Measurements from ENCODE around the gene WDFY4. TPM values are rescaled to one million over a fixed set of nuclear protein-coding genes. Genes with fewer than 3 reads are reported as not detected.
A peak's percentile ranks its signal among the peaks of the same experiment; 100 is the strongest.

WDFY4 gene
- polyA plus RNA-seq, 1 donor (not counting 4 experiments of a cell fraction or from before 2014, with no cell fraction given), result 0.04 TPM

- H3K9ac ChIP-seq (ENCODE audit: control insufficient read depth, extremely low read depth, insufficient read depth, low read length), result no peak overlapping the region
- H3K27ac ChIP-seq (ENCODE audit: control insufficient read depth, insufficient read depth, low read length), result no peak overlapping the region
- dilution Hi-C loops (cut with MboI; ENCODE audit: extremely low pct_ligation_motif_present, low sequenced_read_pairs), result no loop called here
- no peaks in the 10 kb centered on the region for H3K36me3 ChIP-seq (ENCODE audit: control insufficient read depth in 2 of 2, extremely low read depth in 1 of 2, insufficient read depth in 2 of 2, low read length in 2 of 2)
- H4K20me1 ChIP-seq (ENCODE audit: control insufficient read depth, extremely low read depth, insufficient read depth, low read length), result no peaks in the 10 kb centered on the region
- no peak overlapping the region for H3K4me3 ChIP-seq (ENCODE audit: control insufficient read depth in 2 of 3, extremely low read depth in 1 of 3, insufficient read depth in 2 of 3, low read depth in 1 of 3, low read length in 3 of 3)
- FAIRE-seq (no peak), DNase-seq (ENCODE audit: low read depth, low spot score) (no peak)
- TF ChIP-seq CTCF (optimal IDR thresholded peaks at IDR 0.05 in 1 of 3, IDR thresholded peaks at IDR 0.05 in 1 of 3, conservative IDR thresholded peaks at IDR 0.05 in 1 of 3; ENCODE audit: extremely low read depth in 1 of 3, insufficient read depth in 2 of 3, low read length in 3 of 3) (peak in 1 of 3 experiments; percentile 16), EZH2 (IDR thresholded peaks at IDR 0.05; ENCODE audit: low read length) (no peak)
- H3K9me1 ChIP-seq (ENCODE audit: control insufficient read depth, extremely low read depth, insufficient read depth, low read length), result no peaks in the 10 kb centered on the region
- peaks cover 10% of the 10 kb centered on the region for H3K27me3 ChIP-seq (ENCODE audit: control insufficient read depth, extremely low read depth, insufficient read depth, low read length)
- no peaks in the 10 kb centered on the region for H3K79me2 ChIP-seq (ENCODE audit: control insufficient read depth, insufficient read depth, low read length)
- no peaks in the 10 kb centered on the region for H3K9me3 ChIP-seq (ENCODE audit: control insufficient read depth, low read depth, low read length)
- H3K4me1 ChIP-seq (ENCODE audit: control insufficient read depth, extremely low read depth, insufficient read depth, low read length), result peaks cover 12% of the 10 kb centered on the region
- no peak overlapping the region for H2AFZ ChIP-seq (ENCODE audit: control insufficient read depth, low read length)
- H3K4me2 ChIP-seq (ENCODE audit: control insufficient read depth, extremely low read depth, insufficient read depth, low read depth, low read length), result no peak overlapping the region
Measured at GRCh38 chr10:48659790-48660189, 24.9 kb upstream of the WDFY4 start.

- Histone ChIP-seq H3K9ac (ENCODE audit: control insufficient read depth, extremely low read depth, insufficient read depth, low read length) (no peak overlapping the region), H3K4me3 (ENCODE audit: control insufficient read depth in 2 of 3, extremely low read depth in 1 of 3, insufficient read depth in 2 of 3, low read depth in 1 of 3, low read length in 3 of 3) (no peak overlapping the region), H3K27ac (ENCODE audit: control insufficient read depth, insufficient read depth, low read length) (no peak overlapping the region), H3K9me3 (ENCODE audit: control insufficient read depth, low read depth, low read length) (no peaks in the 10 kb centered on the region), H3K4me1 (ENCODE audit: control insufficient read depth, extremely low read depth, insufficient read depth, low read length) (peaks cover 4% of the 10 kb centered on the region), H3K36me3 (ENCODE audit: control insufficient read depth in 2 of 2, extremely low read depth in 1 of 2, insufficient read depth in 2 of 2, low read length in 2 of 2) (no peaks in the 10 kb centered on the region), H2AFZ (ENCODE audit: control insufficient read depth, low read length) (no peak overlapping the region), H4K20me1 (ENCODE audit: control insufficient read depth, extremely low read depth, insufficient read depth, low read length) (no peaks in the 10 kb centered on the region), H3K4me2 (ENCODE audit: control insufficient read depth, extremely low read depth, insufficient read depth, low read depth, low read length) (no peak overlapping the region), H3K9me1 (ENCODE audit: control insufficient read depth, extremely low read depth, insufficient read depth, low read length) (no peaks in the 10 kb centered on the region), H3K27me3 (ENCODE audit: control insufficient read depth, extremely low read depth, insufficient read depth, low read length) (peaks cover 3% of the 10 kb centered on the region), H3K79me2 (ENCODE audit: control insufficient read depth, insufficient read depth, low read length) (no peaks in the 10 kb centered on the region)
- DNase-seq (ENCODE audit: low read depth, low spot score) (no peak), FAIRE-seq (no peak)
- dilution Hi-C loops (cut with MboI; ENCODE audit: extremely low pct_ligation_motif_present, low sequenced_read_pairs), result no loop called here
- TF ChIP-seq CTCF (optimal IDR thresholded peaks at IDR 0.05 in 1 of 3, IDR thresholded peaks at IDR 0.05 in 1 of 3, conservative IDR thresholded peaks at IDR 0.05 in 1 of 3; ENCODE audit: extremely low read depth in 1 of 3, insufficient read depth in 2 of 3, low read length in 3 of 3) (no peak), EZH2 (IDR thresholded peaks at IDR 0.05; ENCODE audit: low read length) (no peak)
Measured at GRCh38 chr10:48661441-48661840, 23.2 kb upstream of the WDFY4 start.

Data from keratinocyte (primary cell).